Skin epidermis (tissue), 12 donors: ENCODE data around the gene KIRREL1.

ENCODE experiments used
- H3K27ac ChIP-seq, 21 experiments: fragments of 200-600 bp; sonication (generic) in 11 of 21; one replicate each; pipeline ENCODE4 v1.5.0; 2020; ENCODE audit warnings: mild to moderate bottlenecking in 3 of 21, inconsistent platforms in 2 of 21, moderate library complexity in 2 of 21
- H3K4me3 ChIP-seq, 7 experiments: fragments of 200-600 bp; sonication (generic) in 2 of 7; one replicate each; pipeline ENCODE4 v1.5.0; 2020; ENCODE audit warnings: inconsistent platforms in 2 of 7, mild to moderate bottlenecking in 2 of 7, moderate library complexity in 1 of 7

Gene KIRREL1

DNA sequence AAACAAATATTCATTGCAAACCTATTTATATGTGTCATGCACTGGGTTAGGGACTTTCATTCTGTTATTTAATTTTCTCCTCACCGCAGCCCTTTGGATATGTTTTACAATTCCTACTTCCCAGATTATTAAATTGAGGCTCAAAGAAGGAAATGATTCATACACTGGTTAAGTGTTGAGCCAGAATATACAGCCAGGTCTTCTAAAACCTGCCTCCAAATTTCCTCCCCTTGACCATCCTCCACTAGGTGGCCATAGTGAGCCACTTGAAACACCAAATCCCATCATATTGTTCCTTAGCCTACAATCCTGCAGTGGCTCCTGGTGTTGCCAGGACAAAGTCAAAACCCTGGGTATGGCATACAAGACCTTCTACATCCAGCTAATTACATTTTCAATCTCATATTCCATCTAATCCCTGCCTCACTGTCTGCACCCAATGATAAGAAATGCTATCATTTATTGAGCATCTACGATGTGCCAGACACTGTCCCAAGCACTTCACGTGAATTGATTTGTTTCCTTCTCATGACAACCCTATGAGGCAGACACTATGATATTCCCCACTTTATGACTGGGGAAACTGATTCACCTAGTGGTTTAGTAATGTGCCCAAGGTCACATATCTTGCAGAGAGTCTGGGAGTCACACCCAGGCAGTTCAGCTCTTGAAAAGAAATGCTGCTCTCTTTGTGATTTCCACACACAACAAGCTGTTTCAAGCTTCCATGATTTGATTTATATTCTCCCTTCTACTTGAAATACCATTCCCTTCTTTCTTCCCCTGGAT is 23.6 kb upstream of the KIRREL1 start:
- H3K27ac ChIP-seq: peak overlapping the region in 4 of 21 experiments; percentile 35 to 64 (median 49)
- H3K4me3 ChIP-seq: no peak overlapping the region

DNA sequence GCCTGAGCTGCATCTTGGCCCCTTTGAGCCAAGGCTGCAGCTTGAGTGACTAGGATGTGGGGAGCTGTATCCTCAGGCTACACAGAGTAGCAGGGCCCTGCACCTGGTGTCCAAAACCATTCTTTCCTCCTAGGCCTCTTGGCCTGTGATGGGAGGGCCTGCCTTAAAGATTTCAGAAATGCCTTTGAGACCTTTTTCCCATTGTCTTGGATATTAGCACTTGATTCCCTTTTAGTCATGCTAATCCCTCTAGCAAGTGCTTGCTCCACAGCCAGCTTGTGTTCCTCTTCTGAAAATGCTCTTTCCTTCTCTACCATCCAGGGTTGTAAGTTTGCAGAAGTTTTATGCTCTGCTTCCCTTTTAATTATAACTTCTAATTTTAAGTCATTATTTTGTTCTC is 21.7 kb upstream of the KIRREL1 start:
- Histone ChIP-seq H3K4me3 (no peak overlapping the region), H3K27ac (no peak overlapping the region)

DNA sequence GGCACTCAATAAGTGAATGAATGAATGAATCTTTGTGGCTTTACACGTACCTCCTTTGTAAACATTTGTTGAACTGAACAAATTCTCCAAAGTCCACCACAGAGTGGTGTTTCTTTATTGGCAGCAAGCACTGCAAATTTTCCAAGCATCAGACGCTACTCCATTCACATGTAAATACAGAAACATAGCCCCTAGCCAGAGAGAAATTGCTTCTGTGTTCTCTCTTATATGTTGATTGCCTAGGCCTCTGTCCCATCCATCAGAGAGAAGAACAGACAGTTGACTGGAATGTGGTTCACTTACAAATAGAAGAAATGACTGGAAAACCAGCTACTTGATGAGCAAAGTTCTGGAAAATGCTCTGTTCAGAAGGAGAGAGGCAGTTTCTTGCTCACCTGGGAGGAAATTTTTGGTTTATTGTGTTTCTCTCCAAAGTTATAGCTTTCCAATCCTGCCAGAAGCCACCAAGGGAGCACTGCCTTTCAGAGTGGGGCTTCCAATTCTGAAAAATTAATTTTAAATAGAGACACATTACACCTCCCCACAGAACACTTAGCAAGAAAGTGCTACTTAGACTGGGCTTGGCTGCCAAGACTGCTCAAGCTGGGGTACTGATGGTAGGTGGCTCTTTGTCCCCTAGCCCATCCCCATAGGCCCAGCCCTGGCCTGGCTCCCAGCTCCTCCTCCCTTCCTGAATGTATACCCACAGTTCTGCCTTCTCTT is 18.1 kb upstream of the KIRREL1 start:
- H3K27ac ChIP-seq: no peak overlapping the region

GRCh38 chr1:157976888-157977287 is 16.6 kb upstream of the KIRREL1 start:
- Histone ChIP-seq H3K4me3 (no peak overlapping the region), H3K27ac (no peak overlapping the region)

More for the DNA sequence above, 18.1 kb upstream of the KIRREL1 start:
- no peak overlapping the region for H3K4me3 ChIP-seq

- H3K4me3 ChIP-seq: no peak overlapping the region
Measured at GRCh38 chr1:157978586-157979403, 14.7 kb upstream of the KIRREL1 start.

GRCh38 chr1:157982136-157982535 is 11.3 kb upstream of the KIRREL1 start:
- no peak overlapping the region for H3K27ac ChIP-seq
- no peak overlapping the region for H3K4me3 ChIP-seq

More at GRCh38 chr1:157978586-157979403, 14.7 kb upstream of the KIRREL1 start:
- H3K27ac ChIP-seq: peak overlapping the region in 1 of 21 experiments; percentile 29

DNA sequence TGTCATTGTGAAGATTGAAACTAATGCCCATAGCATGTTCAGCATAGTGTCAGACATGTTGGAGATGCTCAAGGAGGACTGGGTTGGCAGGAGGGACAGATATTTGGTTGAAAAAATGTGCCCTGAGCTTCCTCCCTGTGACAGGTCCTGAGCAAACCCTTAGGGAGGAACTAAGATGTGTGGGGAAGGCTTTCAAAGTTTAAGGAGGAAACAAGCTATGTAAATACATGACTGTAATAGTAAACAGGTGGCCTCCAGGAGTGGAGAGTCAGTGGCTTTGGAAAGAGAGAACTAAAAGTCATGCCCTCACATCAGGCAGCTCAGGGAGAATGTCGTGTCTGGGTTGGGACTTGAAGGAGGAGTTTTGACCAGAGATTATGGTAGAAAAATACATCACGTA is 9.7 kb upstream of the KIRREL1 start:
- no peak overlapping the region for H3K4me3 ChIP-seq
- no peak overlapping the region for H3K27ac ChIP-seq

DNA sequence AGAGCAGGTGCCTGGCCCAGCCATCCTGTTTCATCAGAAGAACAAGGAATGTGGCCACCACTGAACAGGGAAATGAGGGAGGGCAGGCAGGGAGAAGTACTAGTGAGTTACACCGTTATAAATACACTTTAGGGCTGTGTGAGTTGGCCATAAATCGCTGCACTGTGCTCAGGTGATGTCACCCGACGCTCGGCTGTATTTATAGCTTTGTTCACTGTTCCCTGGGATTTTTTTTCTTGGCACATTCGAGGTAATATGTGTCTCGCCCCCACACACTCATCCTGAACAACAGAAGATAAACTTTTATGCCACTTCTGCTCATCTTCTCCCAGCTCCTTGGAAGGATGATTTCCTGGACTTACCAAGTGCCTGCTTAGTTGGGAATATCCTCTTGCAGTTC is 9.0 kb upstream of the KIRREL1 start:
- H3K27ac ChIP-seq: no peak overlapping the region
- no peak overlapping the region for H3K4me3 ChIP-seq

GRCh38 chr1:157985473-157985872 is 8.0 kb upstream of the KIRREL1 start:
- Histone ChIP-seq H3K27ac (no peak overlapping the region), H3K4me3 (no peak overlapping the region)

DNA sequence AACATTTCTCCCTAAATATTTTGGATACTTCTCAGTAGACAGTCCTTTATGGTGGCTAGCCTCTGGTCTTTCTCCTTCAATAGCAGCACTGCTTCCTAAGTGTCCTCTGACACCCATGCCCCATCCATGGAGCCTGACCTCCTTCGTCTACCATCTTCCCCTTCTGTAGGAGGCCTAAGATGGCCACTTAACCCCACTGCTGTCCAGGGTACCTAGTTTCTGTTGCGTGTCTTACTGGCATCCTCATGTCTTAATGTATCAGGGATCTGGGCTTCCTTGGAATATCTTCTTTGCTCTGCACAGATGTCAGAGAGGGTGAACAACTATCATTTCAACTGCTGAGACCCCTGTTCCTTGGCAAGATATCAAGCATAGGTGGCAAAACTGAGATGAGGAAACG is 5.4 kb upstream of the KIRREL1 start:
- H3K4me3 ChIP-seq: no peak overlapping the region
- no peak overlapping the region for H3K27ac ChIP-seq

- Histone ChIP-seq H3K4me3 (no peak overlapping the region), H3K27ac (peak overlapping the region in 7 of 21 experiments; percentile 31 to 92 (median 88))
Measured at GRCh38 chr1:157992031-157992832, 1.2 kb upstream of the KIRREL1 start.

DNA sequence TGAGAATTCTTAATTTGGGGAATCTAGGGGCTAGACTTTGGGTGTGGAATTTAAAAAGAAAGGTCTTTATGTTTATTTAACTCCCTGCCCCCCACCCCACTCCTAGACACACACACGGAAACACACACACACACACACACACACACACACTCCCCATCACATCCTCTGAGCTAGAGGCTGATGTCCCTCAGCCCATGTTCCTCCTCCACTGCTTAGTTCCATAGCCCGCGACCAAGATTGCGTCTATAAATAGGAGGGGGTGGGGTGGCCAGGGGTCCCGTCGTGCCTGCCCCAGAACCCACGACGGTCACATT is 655 bp upstream of the KIRREL1 start:
- H3K4me3 ChIP-seq: peak overlapping the region in 6 of 7 experiments; percentile 48 to 84 (median 73)

GRCh38 chr1:157993918-157994605 is 617 bp downstream of the KIRREL1 start:
- H3K27ac ChIP-seq: peak overlapping the region; percentile 60 to 96 (median 90)
- peak overlapping the region; percentile 48 to 84 (median 70) for H3K4me3 ChIP-seq

More for the DNA sequence above, 655 bp upstream of the KIRREL1 start:
- H3K27ac ChIP-seq: peak overlapping the region in 17 of 21 experiments; percentile 82 to 96 (median 90)

DNA sequence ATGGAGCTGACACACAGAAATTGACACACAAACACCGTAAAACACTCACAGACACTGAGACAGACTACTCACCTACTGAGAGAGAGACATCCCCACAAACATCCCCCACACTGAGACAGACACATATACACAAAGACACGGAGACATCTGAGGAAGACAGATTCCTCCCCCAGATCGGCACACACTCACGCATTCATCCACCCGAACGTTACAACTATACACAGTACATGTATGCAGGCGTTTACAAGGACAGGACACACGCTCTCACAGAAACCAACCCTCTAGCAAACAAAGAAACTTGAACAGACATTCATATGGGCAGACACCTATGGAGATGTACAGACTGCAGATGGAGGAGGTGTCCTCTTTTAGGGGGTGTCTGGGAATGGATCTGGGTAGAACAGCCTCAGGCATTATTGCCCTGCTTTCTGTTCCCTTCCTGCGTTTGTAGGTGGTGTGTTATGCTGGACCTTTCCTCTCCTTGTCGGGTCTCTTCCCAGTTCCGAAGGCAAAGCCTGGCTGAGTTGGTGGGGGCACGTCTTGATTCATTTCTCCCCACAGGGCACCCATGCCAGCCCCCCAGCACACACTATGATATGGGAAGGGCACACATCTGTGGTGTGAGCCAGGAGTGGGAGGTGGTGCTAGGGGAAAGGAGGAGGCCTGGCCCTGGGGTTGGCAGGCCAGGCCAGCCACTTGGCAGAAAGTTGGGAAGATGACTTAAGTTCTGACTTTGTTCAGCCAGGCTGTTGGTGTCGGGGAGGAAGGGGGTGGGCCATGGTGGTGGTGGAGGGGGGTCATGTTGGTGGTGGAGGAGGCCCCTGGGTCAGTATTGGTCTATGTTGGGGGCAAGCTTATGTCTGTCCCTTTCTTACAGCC is 1.5 kb downstream of the KIRREL1 start:
- Histone ChIP-seq H3K27ac (peak overlapping the region in 20 of 21 experiments; percentile 61 to 96 (median 90)), H3K4me3 (peak overlapping the region; percentile 48 to 84 (median 70))

DNA sequence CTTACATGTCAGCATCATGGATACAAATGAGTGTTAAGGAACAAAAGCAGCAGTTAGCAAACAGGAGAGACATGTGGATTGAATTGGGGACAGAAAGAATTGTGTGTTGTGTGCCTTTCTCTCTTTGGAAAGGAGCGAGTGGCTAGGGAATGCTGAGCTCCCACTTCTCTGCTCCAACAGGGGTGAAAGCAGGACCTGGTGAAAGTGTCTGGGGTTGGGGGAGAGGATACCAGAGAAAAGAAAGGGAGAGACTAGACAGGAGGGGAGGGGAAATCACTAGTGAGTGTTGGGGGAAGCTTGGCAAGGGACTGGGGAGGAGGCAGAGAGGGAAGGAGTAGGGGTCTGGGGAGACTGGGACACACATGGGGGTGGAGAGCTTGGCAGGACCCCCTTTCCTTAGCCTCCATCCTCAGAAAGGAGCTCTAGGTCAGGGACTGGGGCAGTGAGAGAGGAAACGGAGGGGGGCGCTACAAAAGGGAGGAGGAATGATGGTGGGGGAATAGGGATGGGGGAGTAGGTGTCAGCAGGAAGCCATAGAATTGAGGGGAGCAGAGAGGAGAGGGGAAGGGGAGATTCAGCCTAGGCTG is 2.2 kb downstream of the KIRREL1 start:
- peak overlapping the region in 5 of 7 experiments; percentile 48 to 84 (median 70) for H3K4me3 ChIP-seq
- peak overlapping the region in 16 of 21 experiments; percentile 31 to 96 (median 86) for H3K27ac ChIP-seq

GRCh38 chr1:157996433-157996832 is 3.0 kb downstream of the KIRREL1 start:
- peak overlapping the region in 2 of 7 experiments; percentile 48 to 51 for H3K4me3 ChIP-seq
- peak overlapping the region in 12 of 21 experiments; percentile 22 to 96 (median 84) for H3K27ac ChIP-seq

DNA sequence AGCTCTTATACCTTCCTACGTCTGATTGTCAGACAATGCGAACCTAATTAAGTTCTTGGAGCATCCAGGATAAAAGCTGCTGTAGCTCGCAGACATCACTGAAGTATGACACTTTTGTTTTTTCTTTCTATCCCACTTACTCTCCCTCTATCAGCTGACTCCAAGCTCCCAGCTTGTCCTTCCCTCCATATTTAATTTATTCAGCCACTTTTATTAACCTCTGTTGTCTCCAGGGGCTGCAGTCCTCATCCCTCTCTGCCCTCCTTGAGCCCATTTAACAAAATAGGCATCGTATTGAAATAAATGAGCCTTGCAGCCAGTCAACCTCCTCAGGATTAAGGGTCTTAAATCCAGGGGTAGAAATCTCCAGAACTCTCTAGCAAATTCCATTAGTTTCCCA is 7.1 kb downstream of the KIRREL1 start:
- H3K27ac ChIP-seq: no peak overlapping the region
- H3K4me3 ChIP-seq: no peak overlapping the region
